A673 (cell line): ENCODE measurements around the gene MFSD2A. TPM values are rescaled to one million over a fixed set of nuclear protein-coding genes. Genes with fewer than 3 reads are reported as not detected.

ENCODE experiments used
- BruUV-seq: library from RNA; stranded (reverse); fragments of 400-500 nt; replicated peaks from 2 replicates; lab custom pipeline; 2021; lab: Mats Ljungman, UMichigan
- CTCF ChIA-PET: fragments of 300-600 bp; sonication (Branson Sonifier 250); formaldehyde crosslinking; loops from one replicate; lab custom pipeline; 2022; ENCODE audit warnings: antibody characterized with exemption; lab: Charles Lee
- POLR2A ChIA-PET: fragments of 300-600 bp; sonication (Branson Sonifier 250); formaldehyde crosslinking; loops from one replicate; lab custom pipeline; 2022; ENCODE audit warnings: antibody characterized with exemption; ENCODE audit not compliant: low non-redundant PET; lab: Charles Lee
- DNase-seq: peaks from one replicate; pipeline ENCODE4 v3.0.0-alpha.2; 2015; ENCODE audit warnings: low spot score
- H3K27ac ChIP-seq: fragments of 200-600 bp; sonication (generic); 2 replicates; pipeline ENCODE4 v1.5.1; 2016; ENCODE audit warnings: mixed run types, low read depth, mild to moderate bottlenecking, mixed read lengths, antibody characterized with exemption, low read length; ENCODE audit not compliant: poor library complexity, severe bottlenecking
- H3K27me3 ChIP-seq: fragments of 200-600 bp; sonication (generic); replicated peaks from 2 replicates; pipeline ENCODE4 v1.6.1; 2017; ENCODE audit warnings: mixed run types, low read depth, mild to moderate bottlenecking, mixed read lengths, antibody characterized with exemption, low read length; ENCODE audit not compliant: insufficient read depth, poor library complexity
- H3K36me3 ChIP-seq: fragments of 200-600 bp; sonication (generic); 2 replicates; pipeline ENCODE4 v1.6.1; 2016; ENCODE audit warnings: mixed run types, mild to moderate bottlenecking, mixed read lengths, antibody characterized with exemption, low read length; ENCODE audit not compliant: insufficient read depth, poor library complexity, severe bottlenecking
- H3K4me1 ChIP-seq: fragments of 200-600 bp; sonication (generic); 2 replicates; pipeline ENCODE4 v1.6.1; 2017; ENCODE audit warnings: mixed run types, mild to moderate bottlenecking, mixed read lengths, antibody characterized with exemption, low read length; ENCODE audit not compliant: insufficient read depth, poor library complexity, severe bottlenecking
- H3K4me3 ChIP-seq: fragments of 200-600 bp; sonication (generic); 2 replicates; pipeline ENCODE4 v1.5.1; 2016; ENCODE audit warnings: low read depth, mixed run types, mild to moderate bottlenecking, mixed read lengths, low read length; ENCODE audit not compliant: poor library complexity, severe bottlenecking
- H3K9me3 ChIP-seq: fragments of 200-600 bp; sonication (generic); 2 replicates; pipeline ENCODE4 v1.6.1; 2016; ENCODE audit warnings: mixed run types, low read depth, mild to moderate bottlenecking, mixed read lengths, antibody characterized with exemption, low read length; ENCODE audit not compliant: poor library complexity, severe bottlenecking
- EZH2 ChIP-seq: fragments of 200-600 bp; sonication (generic); IDR thresholded peaks from 2 replicates; pipeline ENCODE4 v1.6.1; 2017; ENCODE audit warnings: borderline replicate concordance, low read depth, mild to moderate bottlenecking, mixed read lengths, antibody characterized with exemption, low read length; ENCODE audit not compliant: poor library complexity, severe bottlenecking
- intact Hi-C: fragments of 100-400 bp; cut with micrococcal nuclease; formaldehyde crosslinking; loops from one replicate; pipeline ENCODE4 v1.10.0; 2022; ENCODE audit not compliant: unreplicated experiment
- total RNA-seq: library from RNA; stranded (reverse); gene quantifications from 2 replicates; pipeline ENCODE4 v1.2.3, GENCODE V29; 2021
- TF ChIP-seq, protein P1 (sequence below): fragments of 300-800, 200-600 bp; sonication (generic); conservative IDR thresholded peaks from 2 replicates; pipeline ENCODE4 v1.5.1; 2017; ENCODE audit warnings: low read depth, mild to moderate bottlenecking, antibody characterized with exemption, low read length, moderate library complexity, mixed read lengths

Gene MFSD2A
- total RNA-seq, 1 experiment from 2014 or later = 7.4 TPM

GRCh38 chr1:39951926-39952325, 3.0 kb upstream of the MFSD2A start:
- Histone ChIP-seq H3K27me3 (no peaks in the 10 kb centered on the region), H3K36me3 (no peaks in the 10 kb centered on the region), H3K4me1 (peaks cover 6% of the 10 kb centered on the region), H3K4me3 (no peak overlapping the region), H3K27ac (no peak overlapping the region), H3K9me3 (no peaks in the 10 kb centered on the region)
- POLR2A ChIA-PET = no interaction called here
- DNase-seq = no peak
- CTCF ChIA-PET = no interaction called here
- intact Hi-C loops = no loop called here
- TF ChIP-seq, protein P1, sequence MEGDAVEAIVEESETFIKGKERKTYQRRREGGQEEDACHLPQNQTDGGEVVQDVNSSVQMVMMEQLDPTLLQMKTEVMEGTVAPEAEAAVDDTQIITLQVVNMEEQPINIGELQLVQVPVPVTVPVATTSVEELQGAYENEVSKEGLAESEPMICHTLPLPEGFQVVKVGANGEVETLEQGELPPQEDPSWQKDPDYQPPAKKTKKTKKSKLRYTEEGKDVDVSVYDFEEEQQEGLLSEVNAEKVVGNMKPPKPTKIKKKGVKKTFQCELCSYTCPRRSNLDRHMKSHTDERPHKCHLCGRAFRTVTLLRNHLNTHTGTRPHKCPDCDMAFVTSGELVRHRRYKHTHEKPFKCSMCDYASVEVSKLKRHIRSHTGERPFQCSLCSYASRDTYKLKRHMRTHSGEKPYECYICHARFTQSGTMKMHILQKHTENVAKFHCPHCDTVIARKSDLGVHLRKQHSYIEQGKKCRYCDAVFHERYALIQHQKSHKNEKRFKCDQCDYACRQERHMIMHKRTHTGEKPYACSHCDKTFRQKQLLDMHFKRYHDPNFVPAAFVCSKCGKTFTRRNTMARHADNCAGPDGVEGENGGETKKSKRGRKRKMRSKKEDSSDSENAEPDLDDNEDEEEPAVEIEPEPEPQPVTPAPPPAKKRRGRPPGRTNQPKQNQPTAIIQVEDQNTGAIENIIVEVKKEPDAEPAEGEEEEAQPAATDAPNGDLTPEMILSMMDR = no peak
- TF ChIP-seq EZH2 = no peak
- no TSS peak for BruUV-seq

DNA sequence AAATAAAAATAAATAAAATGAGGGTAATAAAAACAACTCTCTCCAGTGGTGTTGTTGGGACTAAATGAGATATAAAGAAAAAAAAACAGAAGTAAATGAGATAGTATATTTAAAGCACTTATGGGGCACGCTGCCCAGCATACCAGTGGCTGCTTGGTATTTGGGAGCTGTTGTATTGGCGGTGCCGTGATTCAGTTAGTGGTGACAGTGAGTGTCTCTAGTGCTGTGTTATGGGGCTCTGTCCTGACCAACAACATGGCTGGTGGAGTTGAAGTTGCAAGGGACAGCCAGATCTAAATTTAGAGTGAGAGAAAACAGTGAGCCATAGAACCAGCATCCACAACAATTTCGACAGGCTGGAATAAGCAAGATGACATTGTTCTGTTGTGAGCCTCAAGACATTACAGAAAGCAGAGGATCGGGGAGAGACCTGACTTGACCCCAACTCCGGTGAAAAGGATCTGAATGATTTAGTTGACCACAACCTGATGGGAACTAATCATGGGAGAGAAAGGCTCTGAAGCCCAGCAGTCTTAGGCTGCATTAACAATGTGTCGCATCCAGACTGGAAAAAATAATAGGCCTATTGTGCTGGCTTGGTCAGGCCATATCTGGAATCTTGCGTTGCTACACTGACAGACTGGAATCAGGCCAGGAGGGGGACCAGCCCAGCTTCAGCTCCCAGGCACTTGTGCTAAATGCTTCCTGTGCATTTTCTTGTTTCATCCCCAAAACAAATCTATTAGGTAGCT, 2.4 kb upstream of the MFSD2A start:
- no TSS peak for BruUV-seq
- CTCF ChIA-PET = no interaction called here
- DNase-seq = no peak
- intact Hi-C loops = no loop called here
- no peaks in the 10 kb centered on the region for H3K9me3 ChIP-seq
- H3K27ac ChIP-seq = no peak overlapping the region
- no peaks in the 10 kb centered on the region for H3K27me3 ChIP-seq
- TF ChIP-seq, protein P1 = no peak
- no peak overlapping the region for H3K4me3 ChIP-seq
- POLR2A ChIA-PET = no interaction called here
- H3K36me3 ChIP-seq = no peaks in the 10 kb centered on the region
- H3K4me1 ChIP-seq = peaks cover 6% of the 10 kb centered on the region

DNA sequence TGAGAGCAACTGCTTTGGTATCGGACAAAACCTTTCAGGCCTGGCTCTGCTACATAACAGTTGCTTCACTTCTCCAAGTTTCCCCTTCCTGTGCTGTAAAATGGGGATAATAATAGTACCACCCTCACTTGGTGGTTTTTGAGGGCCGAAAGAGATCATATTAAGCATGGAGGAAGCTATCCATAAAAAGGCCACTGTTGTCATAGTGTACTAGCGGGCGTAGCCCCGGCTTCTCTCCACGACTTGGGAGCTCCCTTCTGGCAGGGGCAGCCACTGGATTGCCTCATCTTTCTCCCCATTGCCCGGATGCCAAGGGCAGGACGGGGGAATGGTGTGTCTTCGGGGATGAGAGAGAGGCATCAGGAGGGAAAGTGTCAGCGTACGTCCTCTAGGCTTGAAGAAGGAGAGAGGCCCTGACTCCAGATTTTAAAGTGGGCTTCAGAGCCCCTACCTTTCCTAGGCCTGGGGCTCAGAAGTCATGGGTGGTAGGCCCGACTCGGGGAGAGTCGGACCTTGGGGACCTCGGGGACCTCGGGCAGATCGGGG, 548 bp upstream of the MFSD2A start:
- Histone ChIP-seq H3K27me3 (no peaks in the 10 kb centered on the region), H3K9me3 (no peaks in the 10 kb centered on the region), H3K4me3 (peak overlapping the region; percentile 50), H3K36me3 (no peaks in the 10 kb centered on the region), H3K4me1 (peaks cover 6% of the 10 kb centered on the region), H3K27ac (no peak overlapping the region)
- ChIA-PET POLR2A (interaction anchor here (0.7 kb wide), 1 partner anchor 134 kb away, joined by 5 read pairs; no protein-coding TSS in a partner anchor), CTCF (no interaction called here)
- intact Hi-C loops = no loop called here
- no TSS peak for BruUV-seq
- DNase-seq = no peak
- TF ChIP-seq EZH2 = no peak
- TF ChIP-seq, protein P1 = no peak
